ENCODE measurements around the gene FEM1B. TPM values are rescaled to one million over a fixed set of nuclear protein-coding genes. Genes with fewer than 3 reads are reported as not detected.

Gene FEM1B
- total RNA-seq, 2 experiments from 2014 or later: 83.2 to 94.9 TPM

GRCh38 chr15:68261980-68262379, 15.6 kb upstream of the FEM1B start:
- TF ChIP-seq, protein P1, sequence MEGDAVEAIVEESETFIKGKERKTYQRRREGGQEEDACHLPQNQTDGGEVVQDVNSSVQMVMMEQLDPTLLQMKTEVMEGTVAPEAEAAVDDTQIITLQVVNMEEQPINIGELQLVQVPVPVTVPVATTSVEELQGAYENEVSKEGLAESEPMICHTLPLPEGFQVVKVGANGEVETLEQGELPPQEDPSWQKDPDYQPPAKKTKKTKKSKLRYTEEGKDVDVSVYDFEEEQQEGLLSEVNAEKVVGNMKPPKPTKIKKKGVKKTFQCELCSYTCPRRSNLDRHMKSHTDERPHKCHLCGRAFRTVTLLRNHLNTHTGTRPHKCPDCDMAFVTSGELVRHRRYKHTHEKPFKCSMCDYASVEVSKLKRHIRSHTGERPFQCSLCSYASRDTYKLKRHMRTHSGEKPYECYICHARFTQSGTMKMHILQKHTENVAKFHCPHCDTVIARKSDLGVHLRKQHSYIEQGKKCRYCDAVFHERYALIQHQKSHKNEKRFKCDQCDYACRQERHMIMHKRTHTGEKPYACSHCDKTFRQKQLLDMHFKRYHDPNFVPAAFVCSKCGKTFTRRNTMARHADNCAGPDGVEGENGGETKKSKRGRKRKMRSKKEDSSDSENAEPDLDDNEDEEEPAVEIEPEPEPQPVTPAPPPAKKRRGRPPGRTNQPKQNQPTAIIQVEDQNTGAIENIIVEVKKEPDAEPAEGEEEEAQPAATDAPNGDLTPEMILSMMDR (IDR thresholded peaks at IDR 0.05): no peak
- no peaks in the 10 kb centered on the region for H3K36me3 Mint-ChIP-seq (ENCODE audit: low read depth)
- Histone ChIP-seq H3K9me3 (ENCODE audit: control insufficient read depth in 1 of 2, insufficient read depth in 1 of 2, low read length in 2 of 2) (no peaks in the 10 kb centered on the region), H3K36me3 (ENCODE audit: insufficient read depth, low read length) (no peaks in the 10 kb centered on the region), H3K27ac (ENCODE audit: low read depth in 1 of 2, low read length in 2 of 2) (no peak overlapping the region), H3K27me3 (ENCODE audit: control insufficient read depth in 1 of 2, insufficient read depth in 2 of 2, low read length in 2 of 2) (peaks cover 5 to 15% of the 10 kb centered on the region in 2 experiments), H3K4me1 (ENCODE audit: insufficient read depth, low read length) (peaks cover 5% of the 10 kb centered on the region), H3K4me3 (ENCODE audit: low read length) (no peak overlapping the region)
- H3K27ac Mint-ChIP-seq: no peak overlapping the region
- ChIA-PET CTCF (no interaction called here), POLR2A (interaction anchor here (1.0 kb wide), 1 partner anchor 17 kb away, joined by 3 read pairs; no protein-coding TSS in a partner anchor)
- H3K9me3 Mint-ChIP-seq: no peaks in the 10 kb centered on the region
- H3K4me1 Mint-ChIP-seq (ENCODE audit: low read depth): peaks cover 14% of the 10 kb centered on the region
- intact Hi-C loops (cut with DNase I, micrococcal nuclease): no loop called here
- ATAC-seq (ENCODE audit: poor library complexity): no peak
- no peak for DNase-seq
- H3K27me3 Mint-ChIP-seq: peaks cover 32% of the 10 kb centered on the region
- H3K4me3 Mint-ChIP-seq: no peak overlapping the region

DNA sequence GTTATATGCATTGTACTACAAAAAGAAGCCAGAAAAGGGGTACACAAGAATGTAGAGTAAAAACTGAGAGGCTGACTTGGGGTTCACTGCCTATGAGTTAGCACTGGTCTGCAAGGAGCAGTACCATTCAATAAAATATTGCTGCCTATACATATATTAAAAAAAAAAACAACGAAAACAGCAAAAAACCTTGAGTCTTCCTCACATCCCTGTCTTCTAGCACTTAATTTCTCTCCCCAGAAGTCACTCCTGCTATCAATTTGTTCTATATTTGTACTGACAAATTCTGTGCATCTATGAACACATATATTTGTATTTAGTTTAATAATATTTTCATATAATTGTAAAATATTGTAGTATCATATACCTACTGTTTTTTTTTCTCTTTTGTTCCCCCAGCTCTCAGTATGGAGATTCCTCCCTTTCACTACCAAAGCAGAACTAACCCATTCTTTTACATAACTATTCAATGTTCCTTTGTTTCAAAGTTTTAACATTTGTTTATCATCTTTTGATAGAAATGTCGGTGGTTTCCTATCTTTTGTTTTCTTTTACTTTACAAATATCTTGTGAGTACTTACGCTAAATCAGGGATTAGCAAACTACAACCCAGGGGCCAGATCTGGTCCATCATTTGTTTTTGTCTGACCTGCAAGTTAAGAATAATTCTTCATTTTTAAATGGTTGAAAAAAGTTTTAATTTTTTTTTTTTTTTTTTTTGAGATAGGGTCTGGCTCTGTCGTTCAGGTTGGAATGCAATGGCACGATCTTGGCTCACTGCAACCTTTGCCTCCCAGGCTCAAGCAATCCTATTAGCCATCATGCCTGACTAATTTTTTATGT, 14.8 kb upstream of the FEM1B start:
- DNase-seq (no peak), ATAC-seq (ENCODE audit: poor library complexity) (no peak)
- ChIA-PET POLR2A (interaction anchor here (1.0 kb wide), 1 partner anchor 17 kb away, joined by 3 read pairs; no protein-coding TSS in a partner anchor), CTCF (no interaction called here)
- H3K9me3 Mint-ChIP-seq: no peaks in the 10 kb centered on the region
- no peaks in the 10 kb centered on the region for H3K9me3 ChIP-seq (ENCODE audit: control insufficient read depth in 1 of 2, insufficient read depth in 1 of 2, low read length in 2 of 2)
- peaks cover 14% of the 10 kb centered on the region for H3K4me1 Mint-ChIP-seq (ENCODE audit: low read depth)
- TF ChIP-seq, protein P1 (IDR thresholded peaks at IDR 0.05): no peak
- no peaks in the 10 kb centered on the region for H3K36me3 ChIP-seq (ENCODE audit: insufficient read depth, low read length)
- H3K27me3 ChIP-seq (ENCODE audit: control insufficient read depth in 1 of 2, insufficient read depth in 2 of 2, low read length in 2 of 2): peaks cover 5 to 18% of the 10 kb centered on the region in 2 experiments
- H3K4me3 Mint-ChIP-seq: no peak overlapping the region
- H3K4me1 ChIP-seq (ENCODE audit: insufficient read depth, low read length): peaks cover 2% of the 10 kb centered on the region
- peaks cover 35% of the 10 kb centered on the region for H3K27me3 Mint-ChIP-seq
- H3K27ac Mint-ChIP-seq: no peak overlapping the region
- intact Hi-C loops (cut with DNase I, micrococcal nuclease): no loop called here
- H3K36me3 Mint-ChIP-seq (ENCODE audit: low read depth): no peaks in the 10 kb centered on the region
- H3K27ac ChIP-seq (ENCODE audit: low read depth in 1 of 2, low read length in 2 of 2): no peak overlapping the region
- H3K4me3 ChIP-seq (ENCODE audit: low read length): no peak overlapping the region

DNA sequence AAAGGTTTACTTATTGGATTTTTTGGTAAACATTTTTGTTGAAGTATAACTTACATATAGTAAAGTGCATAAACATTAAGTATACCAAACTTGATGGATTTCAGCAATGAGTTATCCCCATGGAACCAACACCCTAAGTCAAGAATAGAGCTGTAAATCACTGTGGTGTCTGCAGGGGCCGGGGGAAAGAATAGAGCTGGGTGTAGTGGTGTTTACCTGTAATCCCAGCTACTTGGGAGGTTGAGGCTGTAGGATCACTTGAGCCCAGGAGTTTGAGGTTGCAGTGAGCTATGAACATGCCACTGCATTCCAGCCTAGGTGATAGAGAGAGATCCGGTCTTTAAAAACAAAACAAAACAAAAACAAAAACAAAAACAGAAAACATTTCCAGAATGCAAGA, 13.3 kb upstream of the FEM1B start:
- peaks cover 7% of the 10 kb centered on the region for H3K4me1 Mint-ChIP-seq (ENCODE audit: low read depth)
- Histone ChIP-seq H3K27me3 (ENCODE audit: control insufficient read depth in 1 of 2, insufficient read depth in 2 of 2, low read length in 2 of 2) (peaks cover 5 to 18% of the 10 kb centered on the region in 2 experiments), H3K9me3 (ENCODE audit: control insufficient read depth in 1 of 2, insufficient read depth in 1 of 2, low read length in 2 of 2) (no peaks in the 10 kb centered on the region), H3K4me1 (ENCODE audit: insufficient read depth, low read length) (no peaks in the 10 kb centered on the region), H3K36me3 (ENCODE audit: insufficient read depth, low read length) (no peaks in the 10 kb centered on the region), H3K27ac (ENCODE audit: low read depth in 1 of 2, low read length in 2 of 2) (no peak overlapping the region), H3K4me3 (ENCODE audit: low read length) (no peak overlapping the region)
- no peak overlapping the region for H3K4me3 Mint-ChIP-seq
- ChIA-PET CTCF (interaction anchor here (1.6 kb wide), 1 partner anchor 42 kb away, joined by 4 read pairs; no protein-coding TSS in a partner anchor), POLR2A (interaction anchor here (0.6 to 1.6 kb wide), 3 partner anchors 11 to 1134 kb away, joined by 3 to 5 read pairs (median 4); partner anchors contain the start of gene FEM1B)
- peaks cover 46% of the 10 kb centered on the region for H3K27me3 Mint-ChIP-seq
- DNase-seq (no peak), ATAC-seq (ENCODE audit: poor library complexity) (no peak)
- H3K9me3 Mint-ChIP-seq: no peaks in the 10 kb centered on the region
- H3K36me3 Mint-ChIP-seq (ENCODE audit: low read depth): no peaks in the 10 kb centered on the region
- intact Hi-C loops (cut with DNase I, micrococcal nuclease): no loop called here
- TF ChIP-seq, protein P1 (IDR thresholded peaks at IDR 0.05): no peak
- no peak overlapping the region for H3K27ac Mint-ChIP-seq
